K562 (cell line): Measurements from ENCODE around the gene OTOP1. TPM values are rescaled to one million over a fixed set of nuclear protein-coding genes. Genes with fewer than 3 reads are reported as not detected.
A peak's percentile ranks its signal among the peaks of the same experiment; 100 is the strongest.

Experiments
- ATAC-seq: fragments of 200-7000 bp; cut with Tn5 transposase; 3 replicates; pipeline ENCODE4 v1.9.1; 2020; ENCODE audit warnings: moderate library complexity
- BruUV-seq: library from RNA; stranded (reverse); fragments of 400-500 nt; replicated peaks from 2 replicates; lab custom pipeline; 2021; lab: Mats Ljungman, UMichigan
- CTCF ChIA-PET: fragments of 300-600 bp; formaldehyde crosslinking; extraction: SDS; loops from one replicate; lab custom pipeline; 2021; ENCODE audit warnings: low intra/inter-chr PET ratio; lab: Yijun Ruan, JAX
- POLR2A ChIA-PET: fragments of 300-600, 350-650 bp; sonication (Branson Sonifier 250); formaldehyde crosslinking; extraction: SDS; loops from one replicate; lab custom pipeline; 2021; ENCODE audit warnings: antibody characterized with exemption, inconsistent platforms; lab: Yijun Ruan, JAX
- DNase-seq, 4 experiments: peaks; one replicate each; pipeline versions ENCODE4 v3.0.0 to v3.0.0-alpha.2; 2011 to 2018; ENCODE audit warnings: low spot score in 3 of 4, mixed read lengths in 3 of 4; ENCODE audit errors: extremely low read depth in 1 of 4
- FAIRE-seq: peaks from 2 replicates; lab custom pipeline; 2011; peaks lifted over from hg19 to GRCh38; lab: Jason Lieb, UNC
- H2AFZ ChIP-seq: 2 replicates; pipeline ENCODE4 v1.6.0; 2011; ENCODE audit warnings: low read depth, low read length, control low read depth, inconsistent platforms
- H3K27ac ChIP-seq: fragments of 200-600 bp; 3 replicates; pipeline ENCODE4 v1.8.0; 2011; ENCODE audit warnings: low read depth, mild to moderate bottlenecking, control low read depth, inconsistent platforms, low read length, moderate library complexity, mixed read lengths; ENCODE audit errors: extremely low read depth
- H3K27me3 ChIP-seq, 2 experiments: fragments of 300-600 bp in 1 of 2; 2 replicates in 1 of 2; 3 replicates in 1 of 2; pipeline versions ENCODE4 v1.6.0 to v1.8.0; 2011; ENCODE audit warnings: inconsistent platforms in 2 of 2, low read length in 2 of 2, mild to moderate bottlenecking in 1 of 2, mixed read lengths in 1 of 2, moderate library complexity in 1 of 2; ENCODE audit not compliant: control insufficient read depth in 2 of 2, insufficient read depth in 2 of 2
- H3K36me3 ChIP-seq: fragments of 300-600 bp; 3 replicates; pipeline ENCODE4 v1.8.0; 2011; ENCODE audit warnings: mild to moderate bottlenecking, low read length, inconsistent platforms; ENCODE audit not compliant: control insufficient read depth, insufficient read depth
- H3K4me1 ChIP-seq, 2 experiments: fragments of 200-600 bp in 1 of 2; replicated peaks in 1 of 2; 2 replicates in 1 of 2; 3 replicates in 1 of 2; pipeline versions ENCODE4 v1.5.1 to v1.8.0; 2011; ENCODE audit warnings: inconsistent platforms in 2 of 2, low read length in 2 of 2, mild to moderate bottlenecking in 1 of 2, mixed read lengths in 1 of 2, moderate library complexity in 1 of 2; ENCODE audit not compliant: control insufficient read depth in 2 of 2, insufficient read depth in 2 of 2
- H3K4me2 ChIP-seq: 2 replicates; pipeline ENCODE4 v1.6.1; 2011; ENCODE audit warnings: low read length, control low read depth, inconsistent platforms, mixed read lengths; ENCODE audit not compliant: insufficient read depth
- H3K4me3 ChIP-seq: fragments of 200-600 bp; sonication (generic), shearing (Covaris generic); 2 replicates; pipeline ENCODE4 v1.5.1; 2016; ENCODE audit warnings: control low read depth, inconsistent platforms
- H3K79me2 ChIP-seq: fragments of 200-600 bp; 3 replicates; pipeline ENCODE4 v1.8.0; 2011; ENCODE audit warnings: low read length, inconsistent platforms; ENCODE audit not compliant: control insufficient read depth, insufficient read depth
- H3K9ac ChIP-seq, 2 experiments: 2 replicates each; pipeline versions ENCODE4 v1.6.0 to v1.6.1; 2011; ENCODE audit warnings: low read depth in 2 of 2, low read length in 2 of 2, control low read depth in 1 of 2, inconsistent platforms in 1 of 2, mild to moderate bottlenecking in 1 of 2, mixed read lengths in 1 of 2; ENCODE audit not compliant: insufficient read depth in 1 of 2
- H3K9me1 ChIP-seq: one replicate; pipeline ENCODE4 v1.6.0; 2011; ENCODE audit warnings: inconsistent platforms, mild to moderate bottlenecking, low read length, moderate library complexity; ENCODE audit not compliant: control insufficient read depth, insufficient read depth
- H3K9me3 ChIP-seq: replicated peaks from 2 replicates; pipeline ENCODE4 v1.5.1; 2011; ENCODE audit warnings: low read depth, low read length, inconsistent platforms; ENCODE audit not compliant: control insufficient read depth, insufficient read depth
- H4K20me1 ChIP-seq: replicated peaks from 2 replicates; pipeline ENCODE4 v1.6.1; 2011; ENCODE audit warnings: low read length, inconsistent platforms, mixed read lengths; ENCODE audit not compliant: control insufficient read depth, insufficient read depth
- ATF1 ChIP-seq, 2 experiments: fragments of 450-650 bp in 1 of 2; IDR thresholded peaks; 2 replicates each; pipeline ENCODE4 v1.6.1; 2016; ENCODE audit warnings: missing compliant biosample characterization in 1 of 2, missing genetic modification characterization in 1 of 2
- ATF7 ChIP-seq: fragments of 450-650 bp; IDR thresholded peaks from 2 replicates; pipeline ENCODE4 v1.7.1; 2014; ENCODE audit warnings: mild to moderate bottlenecking, moderate library complexity
- ELF1 ChIP-seq: fragments of 200-800 bp; sonication (Bioruptor generic); IDR thresholded peaks from 2 replicates; pipeline ENCODE4 v1.6.1; 2016; ENCODE audit warnings: missing genetic modification characterization, missing compliant biosample characterization
- ETV5 ChIP-seq: sonication (generic); formaldehyde crosslinking; IDR thresholded peaks from 2 replicates; pipeline ENCODE4 v1.4.0; 2020; ENCODE audit warnings: low read depth, mild to moderate bottlenecking, missing genetic modification reagents
- FUS ChIP-seq: fragments of 200-400 bp; formaldehyde crosslinking; optimal IDR thresholded peaks from 2 replicates; pipeline ENCODE3; 2017; ENCODE audit warnings: low read depth, low read length
- MAFK ChIP-seq: IDR thresholded peaks from 2 replicates; pipeline ENCODE4 v1.6.1; 2011; ENCODE audit warnings: low read length, improper control_type of control experiment
- MED1 ChIP-seq: sonication (generic); formaldehyde crosslinking; IDR thresholded peaks from 2 replicates; pipeline ENCODE4 v1.8.1; 2023; ENCODE audit warnings: missing genetic modification reagents, borderline replicate concordance
- NRF1 ChIP-seq, 2 experiments: fragments of 450-650 bp; IDR thresholded peaks in 1 of 2; conservative IDR thresholded peaks in 1 of 2; 2 replicates each; pipeline ENCODE4 v1.6.1; 2014; ENCODE audit warnings: mild to moderate bottlenecking in 2 of 2
- PKNOX1 ChIP-seq: fragments of 450-650 bp; IDR thresholded peaks from 2 replicates; pipeline ENCODE4 v1.6.1; 2016
- POLR2AphosphoS5 ChIP-seq: IDR thresholded peaks from 2 replicates; pipeline ENCODE4 v1.6.1; 2011; ENCODE audit warnings: mild to moderate bottlenecking, low read depth, low read length, moderate library complexity; ENCODE audit not compliant: control insufficient read depth, insufficient read depth
- POLR2H ChIP-seq: IDR thresholded peaks from 2 replicates; pipeline ENCODE4 v1.6.1; 2016; ENCODE audit warnings: missing genetic modification characterization, low read depth, mild to moderate bottlenecking, control low read depth, missing compliant biosample characterization, moderate library complexity
- SMAD2 ChIP-seq: fragments of 150-350 bp; IDR thresholded peaks from 2 replicates; pipeline ENCODE4 v1.6.1; 2014; ENCODE audit warnings: low read depth, mild to moderate bottlenecking, low read length
- SMARCE1 ChIP-seq: fragments of 450-650 bp; IDR thresholded peaks from 2 replicates; pipeline ENCODE4 v1.7.1; 2016; ENCODE audit warnings: mild to moderate bottlenecking
- THRB ChIP-seq: fragments of 450-650 bp; formaldehyde crosslinking; conservative IDR thresholded peaks from 2 replicates; pipeline ENCODE4 v1.4.0; 2022; ENCODE audit warnings: mild to moderate bottlenecking, missing genetic modification characterization
- ZNF24 ChIP-seq: fragments of 450-650 bp; IDR thresholded peaks from 2 replicates; pipeline ENCODE4 v1.6.1; 2016
- ZNF324 ChIP-seq: fragments of 250-450 bp; sonication (Bioruptor Pico); IDR thresholded peaks from 2 replicates; pipeline ENCODE4 v1.4.0; 2020; ENCODE audit warnings: mild to moderate bottlenecking
- ZNF436 ChIP-seq: fragments of 250-450, 450-650 bp; sonication (Bioruptor Pico); formaldehyde crosslinking; IDR thresholded peaks from 2 replicates; pipeline ENCODE4 v1.7.0; 2020; ENCODE audit warnings: mild to moderate bottlenecking
- ZNF717 ChIP-seq: fragments of 250-450 bp; sonication (Bioruptor Pico); IDR thresholded peaks from 2 replicates; pipeline ENCODE4 v1.5.0; 2021
- WGBS: fragments of 100-300 bp; shearing (Covaris generic); methylation state at CpG from one replicate; pipeline ENCODE4 v1.1.6; 2016; ENCODE audit warnings: low coverage, mixed read lengths; ENCODE audit not compliant: insufficient coverage; ENCODE audit errors: missing lambda C conversion rate; 5-methylcytosine and 5-hydroxymethylcytosine counted together
- in situ Hi-C: fragments of 300-500 bp; cut with MboI; formaldehyde crosslinking; loops from 4 replicates; pipeline ENCODE4 v1.15.0; 2018; ENCODE audit warnings: inconsistent platforms, mixed read lengths
- intact Hi-C: fragments of 100-400 bp; cut with micrococcal nuclease; formaldehyde crosslinking; loops from 2 replicates; pipeline ENCODE4 v1.14.2; 2022
- polyA plus RNA-seq, 8 experiments: library from polyadenylated mRNA; depleted of rRNA in 4 of 8; stranded (reverse) in 5 of 8; unstranded in 3 of 8; fragments of >200 nt; fragmentation: Nextera tagmentation in 2 of 8; fragmentation: Illumina TruSeq in 1 of 8; extraction: Ambion mirVana in 2 of 8; extraction: Trizol in 1 of 8; gene quantifications; 2 replicates each; pipeline versions ENCODE4 v1.2.1 to v1.2.3, GENCODE V29; 2011 to 2014; ENCODE audit warnings: inconsistent platforms in 1 of 8, missing spikeins in 1 of 8
- total RNA-seq, 7 experiments: library from RNA; depleted of rRNA in 6 of 7; stranded (reverse); fragments of >200 nt in 6 of 7; fragmentation: Illumina TruSeq in 2 of 7; extraction: Trizol in 2 of 7; gene quantifications; 2 replicates each; pipeline versions ENCODE4 v1.2.1 to v1.2.3, GENCODE V29; 2011 to 2021; ENCODE audit warnings: low replicate concordance in 1 of 7

OTOP1 gene
- total and polyA plus RNA-seq, 9 of the 15 experiments (the other 6 are each of a cell fraction or from before 2014, with no cell fraction given) = not detected

GRCh38 chr4:4248029-4248884, 21.5 kb upstream of the OTOP1 start, which contains the start of gene TMEM128:
TMEM128 (minus strand) TSS chr4:4248223; CDS start chr4:4248202, 21 bp downstream.
- Histone ChIP-seq H3K27ac (peak within 1 kb of the TSS; percentile 92), H3K79me2 (peaks cover 16% of the 10 kb centered on the region), H3K4me3 (peak within 1 kb of the TSS; percentile 89), H3K27me3 (peaks cover 0 to 2% of the 10 kb centered on the region in 2 experiments; a peak in 1 of 5 replicates), H3K4me2 (peak within 1 kb of the TSS; percentile 90), H3K9ac (peak within 1 kb of the TSS; percentile 94 to 96), H3K4me1 (peaks cover 4 to 8% of the 10 kb centered on the region in 2 experiments; a peak in 3 of 5 replicates), H3K9me3 (no peaks in the 10 kb centered on the region), H2AFZ (peak within 1 kb of the TSS; percentile 94), H3K36me3 (peaks cover 24% of the 10 kb centered on the region), H4K20me1 (no peaks in the 10 kb centered on the region), H3K9me1 (no peaks in the 10 kb centered on the region)
- TSS peak; percentile 96 for BruUV-seq
- under 1% methylated on average over 62 of the region's 62 CpGs for WGBS
- in situ Hi-C loops (no loop called here), intact Hi-C loops (no loop called here)
- ATAC-seq (peak; percentile 97), FAIRE-seq (peak; percentile 98), DNase-seq (peak; percentile 93 to 96 (median 94))
- ChIA-PET CTCF (no interaction called here), POLR2A (interaction anchor here (0.6 to 1.9 kb wide), 10 partner anchors 13 to 541 kb away, joined by 3 to 7 read pairs (median 3); no protein-coding TSS in a partner anchor)
- TF ChIP-seq ELF1 (tag) (peak; percentile 90), MAFK (no peak), ATF7 (peak; percentile 98), ZNF717 (no peak), THRB (no peak), POLR2H (peak; percentile 86), SMARCE1 (no peak), PKNOX1 (peak; percentile 57), ATF1 (CRISPR knock-in tag; IDR thresholded peaks at IDR 0.05) (peak; percentile 78), ATF1 (tag; IDR thresholded peaks at IDR 0.05) (peak; percentile 98), ZNF324 (CRISPR knock-in tag) (no peak), ETV5 (CRISPR knock-in tag) (peak; percentile 70), ZNF436 (CRISPR knock-in tag) (no peak), POLR2AphosphoS5 (peak; percentile 92), ZNF24 (0 out of 2 replicates have a peak, but pooled peaks have one; percentile 67), NRF1 (conservative IDR thresholded peaks at IDR 0.05 in 1 of 2, IDR thresholded peaks at IDR 0.05 in 1 of 2) (peak; percentile 26 to 37), FUS (no peak), MED1 (no peak), SMAD2 (no peak)
